GM12878 (cell line): Measurements from ENCODE around the gene OR4E2. TPM values are rescaled to one million over a fixed set of nuclear protein-coding genes. Genes with fewer than 3 reads are reported as not detected.

ENCODE experiments used
- ATAC-seq: fragments of 200-7000 bp; cut with Tn5 transposase; 3 replicates; pipeline ENCODE4 v1.9.1; 2020; ENCODE audit warnings: mild to moderate bottlenecking, moderate library complexity
- BruUV-seq: library from RNA; stranded (reverse); fragments of 400-500 nt; replicated peaks from 2 replicates; lab custom pipeline; 2021; lab: Mats Ljungman, UMichigan
- CTCF ChIA-PET: fragments of 300-600 bp; sonication (Branson Sonifier 250); formaldehyde crosslinking; extraction: SDS; loops from one replicate; lab custom pipeline; 2021; ENCODE audit warnings: inconsistent platforms; lab: Yijun Ruan, JAX
- POLR2A ChIA-PET: fragments of 350-600 bp; formaldehyde crosslinking; extraction: SDS; loops from one replicate; lab custom pipeline; 2021; ENCODE audit warnings: inconsistent platforms; lab: Charles Lee
- RAD21 ChIA-PET: fragments of 300-600 bp; sonication (Branson Sonifier 250); formaldehyde crosslinking; loops from one replicate; lab custom pipeline; 2023; ENCODE audit warnings: antibody characterized with exemption; ENCODE audit not compliant: unreplicated experiment; lab: Charles Lee
- SMC1A ChIA-PET: fragments of 300-600 bp; sonication (Branson Sonifier 250); formaldehyde crosslinking; loops from one replicate; lab custom pipeline; 2023; ENCODE audit not compliant: unreplicated experiment, uncharacterized antibody; lab: Charles Lee
- DNase-seq: peaks from one replicate; pipeline ENCODE4 v3.0.0-alpha.2; 2011; ENCODE audit warnings: low read depth, low spot score
- FAIRE-seq: peaks from 3 replicates; lab custom pipeline; 2011; peaks lifted over from hg19 to GRCh38; lab: Jason Lieb, UNC
- H2AFZ ChIP-seq: 2 replicates; pipeline ENCODE4 v1.6.0; 2011; ENCODE audit warnings: low read depth, low read length, control low read depth; ENCODE audit not compliant: control insufficient read depth
- H3K27ac ChIP-seq: 2 replicates; pipeline ENCODE4 v1.5.1; 2011; ENCODE audit warnings: control low read depth; ENCODE audit not compliant: control insufficient read depth, insufficient read depth
- H3K27me3 ChIP-seq, 2 experiments: replicated peaks in 1 of 2; 2 replicates each; pipeline versions ENCODE4 v1.6.0 to v1.6.1; 2011; ENCODE audit warnings: low read length in 1 of 2; ENCODE audit not compliant: control insufficient read depth in 2 of 2, insufficient read depth in 2 of 2
- H3K36me3 ChIP-seq, 2 experiments: 2 replicates each; pipeline ENCODE4 v1.5.1; 2011; ENCODE audit warnings: low read length in 1 of 2; ENCODE audit not compliant: control insufficient read depth in 2 of 2, insufficient read depth in 2 of 2
- H3K4me1 ChIP-seq: 2 replicates; pipeline ENCODE4 v1.6.1; 2011; ENCODE audit warnings: mild to moderate bottlenecking, low read length, moderate library complexity, mixed read lengths; ENCODE audit not compliant: control insufficient read depth, insufficient read depth
- H3K4me2 ChIP-seq: 2 replicates; pipeline ENCODE4 v1.6.0; 2011; ENCODE audit warnings: control low read depth; ENCODE audit not compliant: control insufficient read depth, insufficient read depth
- H3K4me3 ChIP-seq: fragments of 200-600 bp; sonication (generic); 2 replicates; pipeline ENCODE4 v1.5.1; 2016
- H3K79me2 ChIP-seq: 2 replicates; pipeline ENCODE4 v1.6.0; 2011; ENCODE audit warnings: low read length; ENCODE audit not compliant: control insufficient read depth, insufficient read depth
- H3K9ac ChIP-seq: 2 replicates; pipeline ENCODE4 v1.8.0; 2011; ENCODE audit warnings: low read length, control low read depth, mixed read lengths; ENCODE audit not compliant: control insufficient read depth, insufficient read depth
- H3K9me3 ChIP-seq: replicated peaks from 3 replicates; pipeline ENCODE4 v1.5.1; 2011; ENCODE audit warnings: mild to moderate bottlenecking, low read length; ENCODE audit not compliant: control insufficient read depth, insufficient read depth
- H4K20me1 ChIP-seq: 2 replicates; pipeline ENCODE4 v1.6.0; 2011; ENCODE audit not compliant: control insufficient read depth, insufficient read depth
- CBX3 ChIP-seq: fragments of 200-600 bp; sonication (generic); IDR thresholded peaks from 2 replicates; pipeline ENCODE4 v1.6.1; 2016; ENCODE audit warnings: low read depth, borderline replicate concordance
- JUNB ChIP-seq: IDR thresholded peaks from 2 replicates; pipeline ENCODE4 v1.6.1; 2016; ENCODE audit warnings: antibody characterized with exemption, mild to moderate bottlenecking
- NFIC ChIP-seq: IDR thresholded peaks from 2 replicates; pipeline ENCODE4 v1.6.1; 2012; ENCODE audit warnings: low read depth, mild to moderate bottlenecking, inconsistent platforms, low read length, moderate library complexity
- SMAD5 ChIP-seq: IDR thresholded peaks from 2 replicates; pipeline ENCODE4 v1.6.1; 2016; ENCODE audit warnings: antibody characterized with exemption, low read depth
- STAT1 ChIP-seq: fragments of 450-650 bp; conservative IDR thresholded peaks from 2 replicates; pipeline ENCODE4 v1.6.1; 2014; ENCODE audit warnings: antibody characterized with exemption, mild to moderate bottlenecking
- ZNF622 ChIP-seq: fragments of 450-650 bp; IDR thresholded peaks from 2 replicates; pipeline ENCODE4 v1.6.1; 2017; ENCODE audit warnings: mild to moderate bottlenecking, inconsistent platforms
- WGBS: methylation state at CpG from one replicate; pipeline ENCODE4 v1.1.6; 2016; ENCODE audit warnings: low lambda C conversion rate; ENCODE audit not compliant: insufficient replicate concordance, insufficient coverage; ENCODE audit errors: missing lambda C conversion rate; 5-methylcytosine and 5-hydroxymethylcytosine counted together
- in situ Hi-C: fragments of 300-500 bp; cut with MboI; formaldehyde crosslinking; loops from 9 replicates; pipeline ENCODE4 v1.14.3; 2018; ENCODE audit warnings: mixed read lengths
- intact Hi-C: fragments of 100-400 bp; cut with micrococcal nuclease; formaldehyde crosslinking; loops from one replicate; pipeline ENCODE4 v1.14.2; 2022; ENCODE audit not compliant: unreplicated experiment
- polyA plus RNA-seq, 11 experiments: library from polyadenylated mRNA; depleted of rRNA in 4 of 11; unstranded in 6 of 11; stranded (reverse) in 5 of 11; fragments of >200 nt; fragmentation: Nextera tagmentation in 4 of 11; fragmentation: Illumina TruSeq in 1 of 11; extraction: Ambion mirVana in 4 of 11; extraction: Trizol in 1 of 11; gene quantifications; 1 replicate in 1 of 11; 2 replicates in 10 of 11; pipeline versions ENCODE4 v1.2.1 to v1.2.3, GENCODE V29; 2011 to 2016; ENCODE audit warnings: inconsistent platforms in 2 of 11, missing spikeins in 2 of 11, low read depth in 1 of 11
- total RNA-seq, 4 experiments: library from RNA; depleted of rRNA in 3 of 4; stranded (reverse); fragments of >200 nt in 3 of 4; fragmentation: Illumina TruSeq in 1 of 4; extraction: Trizol in 1 of 4; gene quantifications; 2 replicates each; pipeline versions ENCODE4 v1.2.1 to v1.2.3, GENCODE V29; 2013 to 2021
- TF ChIP-seq, protein P1 (sequence below): fragments of 450-650 bp; IDR thresholded peaks from 2 replicates; pipeline ENCODE4 v1.6.1; 2017; ENCODE audit warnings: mild to moderate bottlenecking, low read depth, inconsistent platforms; ENCODE audit not compliant: poor library complexity, severe bottlenecking
- TF ChIP-seq, protein P2 (sequence below): fragments of 450-650 bp; conservative IDR thresholded peaks from 2 replicates; pipeline ENCODE4 v1.6.1; 2017; ENCODE audit warnings: mild to moderate bottlenecking, moderate library complexity

OR4E2 gene
- total and polyA plus RNA-seq, 10 of the 15 experiments (the other 5 are each of a cell fraction or from before 2014, with no cell fraction given) = not detected

DNA sequence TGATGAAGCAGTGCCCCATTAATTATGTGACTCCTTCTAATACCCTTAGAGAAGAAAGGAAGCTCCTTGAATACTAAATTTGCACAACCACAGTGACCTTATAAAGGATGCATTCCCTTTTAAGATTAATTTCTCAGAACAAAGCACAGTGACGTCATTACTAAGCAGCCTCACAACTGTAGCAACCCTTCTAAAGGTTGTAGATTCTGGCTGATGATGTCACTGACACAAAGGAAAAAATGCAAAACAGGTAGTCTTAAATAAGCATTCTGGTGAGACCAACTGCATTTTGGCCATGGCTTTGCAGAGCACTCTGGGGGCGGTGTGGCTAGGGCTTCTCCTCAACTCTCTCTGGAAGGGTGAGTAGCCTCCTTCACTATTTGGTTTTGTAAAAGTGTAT lies 58.4 kb downstream of the OR4E2 start:
- no peaks in the 10 kb centered on the region for H3K36me3 ChIP-seq
- H3K4me1 ChIP-seq = no peaks in the 10 kb centered on the region
- ATAC-seq = no peak
- no peak overlapping the region for H3K9ac ChIP-seq
- H3K27ac ChIP-seq = no peak overlapping the region
- POLR2A ChIA-PET = no interaction called here
- H3K4me3 ChIP-seq = no peak overlapping the region
- no peak for DNase-seq
- H4K20me1 ChIP-seq = no peaks in the 10 kb centered on the region
- SMC1A ChIA-PET = interaction anchor here (0.6 to 1.7 kb wide), 2 partner anchors 10 to 136 kb away, joined by 3 read pairs; no protein-coding TSS in a partner anchor
- no peaks in the 10 kb centered on the region for H3K9me3 ChIP-seq
- H3K79me2 ChIP-seq = no peaks in the 10 kb centered on the region
- RAD21 ChIA-PET = no interaction called here
- CTCF ChIA-PET = interaction anchor here (0.9 to 2.3 kb wide), 9 partner anchors 9 to 213 kb away, joined by 3 to 13 read pairs (median 5); no protein-coding TSS in a partner anchor
- no peak for TF ChIP-seq CBX3
- TF ChIP-seq, protein P1, sequence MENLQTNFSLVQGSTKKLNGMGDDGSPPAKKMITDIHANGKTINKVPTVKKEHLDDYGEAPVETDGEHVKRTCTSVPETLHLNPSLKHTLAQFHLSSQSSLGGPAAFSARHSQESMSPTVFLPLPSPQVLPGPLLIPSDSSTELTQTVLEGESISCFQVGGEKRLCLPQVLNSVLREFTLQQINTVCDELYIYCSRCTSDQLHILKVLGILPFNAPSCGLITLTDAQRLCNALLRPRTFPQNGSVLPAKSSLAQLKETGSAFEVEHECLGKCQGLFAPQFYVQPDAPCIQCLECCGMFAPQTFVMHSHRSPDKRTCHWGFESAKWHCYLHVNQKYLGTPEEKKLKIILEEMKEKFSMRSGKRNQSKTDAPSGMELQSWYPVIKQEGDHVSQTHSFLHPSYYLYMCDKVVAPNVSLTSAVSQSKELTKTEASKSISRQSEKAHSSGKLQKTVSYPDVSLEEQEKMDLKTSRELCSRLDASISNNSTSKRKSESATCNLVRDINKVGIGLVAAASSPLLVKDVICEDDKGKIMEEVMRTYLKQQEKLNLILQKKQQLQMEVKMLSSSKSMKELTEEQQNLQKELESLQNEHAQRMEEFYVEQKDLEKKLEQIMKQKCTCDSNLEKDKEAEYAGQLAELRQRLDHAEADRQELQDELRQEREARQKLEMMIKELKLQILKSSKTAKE = no peak
- TF ChIP-seq ZNF622 = no peak
- TF ChIP-seq NFIC = no peak
- no peak for TF ChIP-seq STAT1
- no peak for TF ChIP-seq SMAD5
- no peak for TF ChIP-seq JUNB
- TF ChIP-seq, protein P2, sequence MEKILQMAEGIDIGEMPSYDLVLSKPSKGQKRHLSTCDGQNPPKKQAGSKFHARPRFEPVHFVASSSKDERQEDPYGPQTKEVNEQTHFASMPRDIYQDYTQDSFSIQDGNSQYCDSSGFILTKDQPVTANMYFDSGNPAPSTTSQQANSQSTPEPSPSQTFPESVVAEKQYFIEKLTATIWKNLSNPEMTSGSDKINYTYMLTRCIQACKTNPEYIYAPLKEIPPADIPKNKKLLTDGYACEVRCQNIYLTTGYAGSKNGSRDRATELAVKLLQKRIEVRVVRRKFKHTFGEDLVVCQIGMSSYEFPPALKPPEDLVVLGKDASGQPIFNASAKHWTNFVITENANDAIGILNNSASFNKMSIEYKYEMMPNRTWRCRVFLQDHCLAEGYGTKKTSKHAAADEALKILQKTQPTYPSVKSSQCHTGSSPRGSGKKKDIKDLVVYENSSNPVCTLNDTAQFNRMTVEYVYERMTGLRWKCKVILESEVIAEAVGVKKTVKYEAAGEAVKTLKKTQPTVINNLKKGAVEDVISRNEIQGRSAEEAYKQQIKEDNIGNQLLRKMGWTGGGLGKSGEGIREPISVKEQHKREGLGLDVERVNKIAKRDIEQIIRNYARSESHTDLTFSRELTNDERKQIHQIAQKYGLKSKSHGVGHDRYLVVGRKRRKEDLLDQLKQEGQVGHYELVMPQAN = no peak
- TF ChIP-seq, all 136 proteins: peak for 0
- WGBS = 0% methylated on average over 2 of the region's 2 CpGs
- no peak for FAIRE-seq
- H2AFZ ChIP-seq = no peak overlapping the region
- no peaks in the 10 kb centered on the region for H3K27me3 ChIP-seq
- no peak overlapping the region for H3K4me2 ChIP-seq
- no TSS peak for BruUV-seq
- intact Hi-C loops = no loop called here
- in situ Hi-C loops = no loop called here
